SU-DHL-6 (cell line): ENCODE data around the gene NLGN1.

Experiments used
- H2AFZ ChIP-seq: fragments of 200-600 bp; sonication (generic); 2 replicates; pipeline ENCODE4 v1.6.1; 2014; ENCODE audit warnings: low read depth, mild to moderate bottlenecking, moderate library complexity, mixed read lengths, antibody characterized with exemption, low read length; ENCODE audit not compliant: severe bottlenecking
- H3F3A ChIP-seq: fragments of 200-600 bp; shearing (Covaris generic); 2 replicates; pipeline ENCODE4 v1.6.0; 2016; ENCODE audit warnings: antibody characterized with exemption, mild to moderate bottlenecking; ENCODE audit not compliant: insufficient read depth
- H3K27ac ChIP-seq: fragments of 200-600 bp; sonication (generic); 2 replicates; pipeline ENCODE4 v1.5.1; 2016; ENCODE audit warnings: low read depth, mild to moderate bottlenecking, low read length, moderate library complexity, mixed read lengths
- H3K27me3 ChIP-seq: fragments of 200-600 bp; sonication (generic), shearing (Covaris generic); 2 replicates; pipeline ENCODE4 v1.6.0; 2014; ENCODE audit warnings: mild to moderate bottlenecking, low read length
- H3K36me3 ChIP-seq: fragments of 200-600 bp; sonication (generic); 2 replicates; pipeline ENCODE4 v1.6.1; 2014; ENCODE audit warnings: mild to moderate bottlenecking, low read length, mixed read lengths
- H3K4me2 ChIP-seq: fragments of 300-600, 200-600 bp; shearing (Covaris generic), sonication (generic); 2 replicates; pipeline ENCODE4 v1.6.0; 2014; ENCODE audit warnings: low read length, low read depth, mild to moderate bottlenecking; ENCODE audit not compliant: poor library complexity, severe bottlenecking
- H3K4me3 ChIP-seq: fragments of 200-600 bp; sonication (generic); 2 replicates; pipeline ENCODE4 v1.5.1; 2014; ENCODE audit warnings: antibody characterized with exemption, low read length, mild to moderate bottlenecking, mixed read lengths; ENCODE audit not compliant: insufficient read depth, poor library complexity, severe bottlenecking
- H3K79me2 ChIP-seq: fragments of 200-600 bp; sonication (generic); 2 replicates; pipeline ENCODE4 v1.6.1; 2014; ENCODE audit warnings: mild to moderate bottlenecking, low read length, moderate library complexity; ENCODE audit not compliant: insufficient read depth
- H3K9ac ChIP-seq: fragments of 200-600 bp; sonication (generic); 2 replicates; pipeline ENCODE4 v1.7.0; 2014; ENCODE audit warnings: mild to moderate bottlenecking, low read length
- H3K9me2 ChIP-seq: fragments of 200-600 bp; sonication (generic); replicated peaks from 2 replicates; pipeline ENCODE4 v1.6.1; 2014; ENCODE audit warnings: low read length; ENCODE audit not compliant: insufficient read depth
- H3K9me3 ChIP-seq: fragments of 200-600 bp; sonication (generic); 2 replicates; pipeline ENCODE4 v1.6.1; 2014; ENCODE audit warnings: low read length, mixed read lengths; ENCODE audit not compliant: insufficient read depth
- H4K20me1 ChIP-seq: fragments of 200-600 bp; sonication (generic); 2 replicates; pipeline ENCODE4 v1.6.1; 2014; ENCODE audit warnings: low read depth, mild to moderate bottlenecking, antibody characterized with exemption, low read length, moderate library complexity, mixed read lengths
- EZH2phosphoT487 ChIP-seq: fragments of 200-600 bp; sonication (generic), shearing (Covaris generic); conservative IDR thresholded peaks from 2 replicates; pipeline ENCODE4 v1.6.1; 2018; ENCODE audit warnings: mild to moderate bottlenecking, antibody characterized with exemption, low read length, moderate library complexity, mixed read lengths
- TF ChIP-seq, protein P1 (sequence below): fragments of 200-600 bp; sonication (generic); IDR thresholded peaks from one replicate; pipeline ENCODE4 v1.5.1; 2017; ENCODE audit warnings: antibody characterized with exemption, mild to moderate bottlenecking, low read length, moderate library complexity; ENCODE audit not compliant: insufficient read depth, poor library complexity, severe bottlenecking

Gene NLGN1

DNA sequence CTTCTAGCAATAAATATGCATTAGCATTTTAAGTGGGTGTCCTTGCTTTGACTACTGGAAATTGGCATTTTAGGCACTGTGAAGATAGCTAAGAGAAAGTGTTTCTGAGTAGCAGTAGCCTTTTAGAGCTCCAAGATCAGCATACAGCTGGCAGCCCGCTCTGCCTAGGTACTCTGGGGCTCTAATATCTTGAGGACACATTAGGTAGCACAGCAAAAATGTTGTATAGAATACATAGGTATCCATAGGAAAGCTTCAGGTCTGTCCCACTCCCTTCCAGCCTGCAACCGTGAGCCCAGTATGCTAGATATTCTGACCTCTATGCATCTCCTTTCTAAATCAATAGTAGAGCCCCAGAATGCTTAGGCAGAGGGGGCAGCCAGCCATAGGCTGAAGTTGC lies 670.5 kb downstream of the NLGN1 start:
- Histone ChIP-seq H3K27me3 (no peaks in the 10 kb centered on the region), H3K9ac (no peak overlapping the region), H3F3A (no peaks in the 10 kb centered on the region), H3K9me3 (no peaks in the 10 kb centered on the region), H3K27ac (no peak overlapping the region), H3K36me3 (no peaks in the 10 kb centered on the region), H3K79me2 (no peaks in the 10 kb centered on the region), H3K4me2 (no peak overlapping the region), H3K9me2 (no peaks in the 10 kb centered on the region), H4K20me1 (no peaks in the 10 kb centered on the region), H3K4me3 (no peak overlapping the region), H2AFZ (no peak overlapping the region)
- TF ChIP-seq, protein P1, sequence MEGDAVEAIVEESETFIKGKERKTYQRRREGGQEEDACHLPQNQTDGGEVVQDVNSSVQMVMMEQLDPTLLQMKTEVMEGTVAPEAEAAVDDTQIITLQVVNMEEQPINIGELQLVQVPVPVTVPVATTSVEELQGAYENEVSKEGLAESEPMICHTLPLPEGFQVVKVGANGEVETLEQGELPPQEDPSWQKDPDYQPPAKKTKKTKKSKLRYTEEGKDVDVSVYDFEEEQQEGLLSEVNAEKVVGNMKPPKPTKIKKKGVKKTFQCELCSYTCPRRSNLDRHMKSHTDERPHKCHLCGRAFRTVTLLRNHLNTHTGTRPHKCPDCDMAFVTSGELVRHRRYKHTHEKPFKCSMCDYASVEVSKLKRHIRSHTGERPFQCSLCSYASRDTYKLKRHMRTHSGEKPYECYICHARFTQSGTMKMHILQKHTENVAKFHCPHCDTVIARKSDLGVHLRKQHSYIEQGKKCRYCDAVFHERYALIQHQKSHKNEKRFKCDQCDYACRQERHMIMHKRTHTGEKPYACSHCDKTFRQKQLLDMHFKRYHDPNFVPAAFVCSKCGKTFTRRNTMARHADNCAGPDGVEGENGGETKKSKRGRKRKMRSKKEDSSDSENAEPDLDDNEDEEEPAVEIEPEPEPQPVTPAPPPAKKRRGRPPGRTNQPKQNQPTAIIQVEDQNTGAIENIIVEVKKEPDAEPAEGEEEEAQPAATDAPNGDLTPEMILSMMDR, result no peak
- TF ChIP-seq EZH2phosphoT487, result no peak

DNA sequence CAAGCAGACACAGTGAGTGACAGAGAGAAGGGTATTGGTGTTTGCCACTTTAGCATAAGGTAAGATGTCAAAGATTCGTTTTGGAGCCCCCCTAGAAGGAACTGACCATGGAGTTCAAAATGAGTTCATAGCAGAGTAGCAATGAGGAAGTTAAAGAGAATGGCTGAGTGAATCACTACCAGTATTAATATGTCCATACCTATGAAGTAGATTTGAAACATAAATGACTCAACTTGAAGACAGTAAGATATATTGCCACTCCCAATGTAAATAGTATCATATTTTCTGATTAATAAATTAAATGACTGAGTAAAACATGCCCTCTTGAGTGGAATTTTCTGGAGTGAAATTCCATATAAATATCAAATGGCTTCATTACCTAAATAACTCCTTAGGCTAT lies 675.1 kb downstream of the NLGN1 start:
- H3K9ac ChIP-seq, result no peak overlapping the region
- H3K4me2 ChIP-seq, result no peak overlapping the region
- H3K36me3 ChIP-seq, result no peaks in the 10 kb centered on the region
- no peaks in the 10 kb centered on the region for H3K79me2 ChIP-seq
- H2AFZ ChIP-seq, result no peak overlapping the region
- H4K20me1 ChIP-seq, result no peaks in the 10 kb centered on the region
- H3K9me2 ChIP-seq, result no peaks in the 10 kb centered on the region
- no peak overlapping the region for H3K4me3 ChIP-seq
- no peaks in the 10 kb centered on the region for H3K27me3 ChIP-seq
- TF ChIP-seq, protein P1, result no peak
- no peak for TF ChIP-seq EZH2phosphoT487
- H3F3A ChIP-seq, result no peaks in the 10 kb centered on the region
- H3K27ac ChIP-seq, result no peak overlapping the region
- H3K9me3 ChIP-seq, result no peaks in the 10 kb centered on the region

DNA sequence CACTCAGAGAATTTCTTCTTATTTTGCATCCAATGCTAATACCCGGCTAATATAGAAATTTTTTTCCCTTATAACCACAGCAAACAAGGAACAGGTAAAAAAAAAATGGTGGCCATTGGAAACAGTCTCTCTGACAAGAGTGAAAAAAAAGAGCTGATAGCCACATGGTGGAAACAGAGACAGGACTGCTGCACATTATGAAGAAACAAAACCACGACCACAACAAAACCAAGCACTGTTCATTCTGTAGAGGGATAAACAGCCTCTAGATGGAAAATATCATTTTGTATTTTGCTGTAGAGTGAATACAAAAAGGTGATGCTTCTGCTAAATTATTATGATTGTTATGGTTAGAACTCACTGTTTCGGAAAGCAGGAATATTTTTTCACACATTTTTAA lies 686.2 kb downstream of the NLGN1 start:
- TF ChIP-seq, protein P1, result no peak
- TF ChIP-seq EZH2phosphoT487, result no peak
- Histone ChIP-seq H3K27ac (no peak overlapping the region), H3K4me3 (no peak overlapping the region), H4K20me1 (no peaks in the 10 kb centered on the region), H3K27me3 (no peaks in the 10 kb centered on the region), H3K4me2 (no peak overlapping the region), H2AFZ (no peak overlapping the region), H3K36me3 (no peaks in the 10 kb centered on the region), H3K9me2 (no peaks in the 10 kb centered on the region), H3K9ac (no peak overlapping the region), H3K79me2 (no peaks in the 10 kb centered on the region), H3F3A (no peaks in the 10 kb centered on the region), H3K9me3 (no peaks in the 10 kb centered on the region)

DNA sequence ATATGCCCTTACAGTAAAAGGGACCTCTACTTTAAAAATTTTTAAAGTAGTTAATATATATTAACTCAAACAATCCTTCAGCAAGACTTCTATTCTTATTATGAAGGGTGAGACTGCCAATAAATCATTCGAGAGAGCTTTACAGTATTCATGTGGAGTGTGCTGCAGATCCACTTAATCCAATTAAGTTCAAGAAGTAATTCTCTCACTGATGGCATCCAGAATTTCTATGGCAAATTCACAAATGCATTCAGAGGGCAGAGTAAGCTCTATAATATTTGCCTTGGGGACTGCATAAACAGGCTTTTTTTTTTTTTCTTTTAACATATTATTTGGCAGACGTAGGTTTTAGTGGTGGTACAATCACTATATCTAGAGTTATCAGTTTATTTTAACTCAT lies 692.0 kb downstream of the NLGN1 start:
- H3K36me3 ChIP-seq, result no peaks in the 10 kb centered on the region
- H3K9me3 ChIP-seq, result no peaks in the 10 kb centered on the region
- H3K79me2 ChIP-seq, result no peaks in the 10 kb centered on the region
- H3K27me3 ChIP-seq, result no peaks in the 10 kb centered on the region
- no peak overlapping the region for H3K27ac ChIP-seq
- H3K9ac ChIP-seq, result no peak overlapping the region
- no peak overlapping the region for H3K4me2 ChIP-seq
- no peaks in the 10 kb centered on the region for H3F3A ChIP-seq
- H2AFZ ChIP-seq, result no peak overlapping the region
- no peaks in the 10 kb centered on the region for H4K20me1 ChIP-seq
- H3K4me3 ChIP-seq, result no peak overlapping the region
- TF ChIP-seq EZH2phosphoT487, result no peak
- TF ChIP-seq, protein P1, result no peak
- no peaks in the 10 kb centered on the region for H3K9me2 ChIP-seq
